ENCODE data around the gene APBA2.

- TF ChIP-seq GATA2 (IDR thresholded peaks at IDR 0.05; ENCODE audit: low read depth, low read length) = no peak
- no peak for TF ChIP-seq GATA3 (IDR thresholded peaks at IDR 0.05; ENCODE audit: low read depth, low read length)
Observed at GRCh38 chr15:28913171-28913765, 27.5 kb downstream of the APBA2 start.

Data from SH-SY5Y (cell line).